ENCODE measurements around the gene CDHR4. TPM values are rescaled to one million over a fixed set of nuclear protein-coding genes. Genes with fewer than 3 reads are reported as not detected.
"Not testable (repeated sequence)": the region's sequence is repeated elsewhere in the genome, so short reads cannot be mapped to it uniquely, and the experiment has no call there.

Gene CDHR4, protein sequence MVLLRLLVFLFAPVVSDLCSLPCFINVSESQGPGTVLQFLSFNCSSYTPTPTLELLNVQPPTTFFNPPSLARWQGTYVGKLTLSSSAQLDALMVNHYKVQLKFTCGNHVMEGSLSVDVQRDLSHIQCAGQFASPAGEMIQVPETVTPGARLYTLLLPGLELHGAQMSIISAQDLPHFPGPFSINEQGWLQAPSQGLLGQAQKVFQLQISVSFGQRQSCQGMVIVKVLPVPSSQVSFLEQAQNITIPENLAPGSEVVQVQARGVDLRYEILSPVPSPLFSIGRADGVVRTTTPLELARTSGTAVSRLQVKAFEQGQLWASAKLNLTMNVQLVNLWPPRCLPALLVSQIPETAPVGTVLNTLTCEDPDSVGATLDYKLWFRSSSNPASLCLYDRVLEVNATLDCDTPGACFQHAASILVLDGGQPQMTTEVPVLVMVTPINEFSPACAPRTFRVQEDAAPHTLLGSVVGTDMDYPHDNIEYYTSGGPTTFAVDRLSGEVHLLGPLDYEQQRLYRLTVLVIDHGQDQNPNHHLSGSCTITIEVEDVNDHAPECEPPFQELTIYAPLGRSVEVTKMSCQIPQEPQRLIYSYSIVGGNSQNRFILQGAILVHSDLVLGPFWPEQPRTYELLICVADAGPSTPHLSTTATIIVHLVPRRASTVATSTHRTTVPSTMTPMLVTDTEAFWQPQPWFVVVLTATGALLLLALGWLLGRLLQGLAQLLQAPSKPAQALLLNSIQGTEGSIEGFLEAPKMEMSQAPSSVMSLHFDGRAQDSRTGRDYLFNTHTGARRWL
- polyA plus RNA-seq: not detected

DNA sequence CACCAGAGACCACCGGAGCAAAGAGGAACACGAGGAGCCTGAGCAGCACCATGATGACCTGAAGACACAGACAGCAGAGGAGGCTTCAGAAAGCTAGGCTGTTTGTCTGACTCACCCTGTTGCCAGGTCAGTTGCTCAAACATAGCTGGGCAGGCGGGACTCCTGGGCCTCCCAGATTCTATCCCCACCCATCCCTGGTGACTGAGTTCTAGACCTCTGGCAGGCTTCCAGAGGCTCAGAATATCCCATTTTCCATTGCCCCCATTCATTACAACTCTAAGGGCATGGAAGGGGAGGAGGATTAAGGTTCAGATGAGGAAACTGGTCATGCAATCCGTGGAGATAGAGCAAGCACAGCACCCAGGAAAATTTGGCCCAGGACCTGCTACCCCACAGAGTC, at the start of gene CDHR4:
TSS of gene CDHR4 (minus strand) at position 113 of the 400 bp plus-strand sequence. CDS start at position 52, 61 bp downstream.
- WGBS, 3 donors: 55 to 58% (median 58%) methylated on average over 4 of the region's 4 CpGs
- H3K27ac ChIP-seq (ENCODE audit: low read depth, low read length): no peak within 1 kb of the TSS

- 56 to 86% (median 86%) methylated on average over 3 of the region's 3 CpGs for WGBS, 3 donors
- no peak overlapping the region for H3K27ac ChIP-seq (ENCODE audit: low read depth, low read length)
Observed at GRCh38 chr3:49845694-49846093, 46.0 kb upstream of the CDHR4 start.

DNA sequence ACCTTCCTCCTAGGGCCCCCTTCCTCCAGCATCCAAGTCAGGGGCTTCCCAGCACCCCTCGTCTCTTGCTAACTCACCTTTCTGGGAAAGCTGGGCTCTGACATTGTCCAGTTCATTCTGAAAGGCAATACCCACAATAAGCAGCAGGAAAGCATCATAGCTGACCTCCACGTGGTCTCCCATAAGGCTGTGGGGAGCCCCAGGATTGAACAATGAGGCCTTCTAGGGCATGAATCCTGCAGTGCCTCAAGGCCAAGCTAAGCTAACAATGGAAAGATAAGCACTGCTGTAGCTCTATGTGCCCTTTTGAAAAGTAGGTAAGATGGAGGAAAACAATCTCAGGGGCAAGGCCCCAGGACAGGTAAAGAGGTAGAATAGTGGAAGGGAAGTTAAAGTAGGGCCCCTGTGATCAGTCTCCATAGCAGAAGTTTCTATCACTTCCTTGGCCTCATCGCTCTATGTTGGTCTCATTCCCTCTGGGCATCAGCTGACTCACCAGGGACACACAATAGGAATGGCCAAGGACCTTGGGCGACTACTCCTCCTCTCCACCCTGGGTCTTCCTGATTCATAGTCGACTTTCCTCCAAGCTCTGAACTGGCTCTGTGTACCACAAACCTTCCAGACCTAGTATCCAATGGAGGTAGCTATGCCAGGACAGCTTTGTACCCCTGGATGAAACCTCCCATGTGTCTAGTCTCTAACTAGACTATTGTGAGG, 45.0 kb upstream of the CDHR4 start:
- H3K27ac ChIP-seq (ENCODE audit: low read depth, low read length): no peak overlapping the region
- 59 to 92% (median 79%) methylated on average over 5 of the region's 5 CpGs for WGBS, 3 donors

DNA sequence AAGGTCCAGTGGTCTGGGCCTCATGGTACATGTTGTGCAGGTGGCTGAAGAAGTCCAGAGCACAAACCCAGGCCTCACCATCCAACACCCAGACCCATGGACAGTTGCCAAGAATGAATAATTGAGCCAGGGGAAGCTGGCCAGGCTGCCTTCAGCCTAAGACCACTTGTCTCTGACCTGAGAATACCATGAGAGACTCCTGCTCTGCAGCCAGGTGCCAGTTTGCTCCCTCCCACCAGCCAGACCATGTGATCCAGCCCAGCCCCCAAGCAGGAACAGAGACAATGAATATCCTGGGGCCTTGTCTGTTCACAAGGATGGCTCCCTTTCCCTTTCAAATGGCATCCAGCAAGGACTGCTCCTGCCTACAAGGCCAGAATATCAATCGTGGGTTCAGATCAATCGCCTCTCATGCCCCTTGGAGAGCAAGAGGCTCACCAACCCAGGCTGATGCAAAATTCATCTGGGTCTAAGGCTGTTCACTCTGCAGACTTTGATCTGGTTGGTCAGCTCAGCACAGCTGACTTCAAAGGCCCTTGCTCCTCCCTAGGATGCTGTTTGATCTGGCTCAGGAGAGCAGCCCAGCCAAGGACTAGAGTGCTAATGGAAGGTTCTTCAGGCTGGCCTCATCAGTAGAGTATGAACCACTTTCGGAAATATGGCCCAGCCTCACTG, 43.3 kb upstream of the CDHR4 start:
- no peak overlapping the region for H3K27ac ChIP-seq (ENCODE audit: low read depth, low read length)
- WGBS, 3 donors: 94 to 96% (median 95%) methylated on average over 3 of the region's 3 CpGs

GRCh38 chr3:49841806-49842205, 42.1 kb upstream of the CDHR4 start:
- 93 to 95% (median 94%) methylated on average over 7 of the region's 7 CpGs for WGBS, 3 donors
- H3K27ac ChIP-seq (ENCODE audit: low read depth, low read length): no peak overlapping the region

DNA sequence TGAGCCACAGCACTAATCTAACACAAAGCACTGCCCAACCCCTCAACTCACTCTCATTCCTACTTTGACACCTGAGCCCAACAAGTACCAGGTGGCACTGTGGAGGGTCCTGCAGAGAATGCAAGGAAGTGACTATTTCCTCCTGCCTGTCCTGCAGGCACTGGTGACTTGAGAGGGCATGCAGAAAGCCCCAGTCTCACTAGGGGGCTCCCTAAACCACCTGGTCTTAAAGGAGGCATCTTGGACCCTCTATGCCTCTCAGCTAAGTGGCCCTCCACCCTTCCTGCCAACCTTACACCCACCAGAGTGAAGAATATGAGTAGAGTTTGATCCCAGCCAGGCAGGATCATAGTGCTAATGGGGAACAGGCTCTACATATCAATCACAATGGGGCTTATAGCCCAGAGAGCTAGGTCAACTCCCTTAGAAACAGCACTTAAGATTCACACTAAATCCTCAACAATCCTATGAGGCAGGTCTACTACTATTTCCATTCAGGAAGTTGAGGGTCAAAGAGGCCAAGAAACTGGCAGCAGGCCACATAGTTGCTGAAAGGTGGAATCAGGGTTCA, 41.5 kb upstream of the CDHR4 start:
- no peak overlapping the region for H3K27ac ChIP-seq (ENCODE audit: low read depth, low read length)

GRCh38 chr3:49840388-49840787, 40.7 kb upstream of the CDHR4 start:
- 50 to 73% (median 68%) methylated on average over 2 of the region's 2 CpGs for WGBS, 3 donors
- H3K27ac ChIP-seq (ENCODE audit: low read depth, low read length): no peak overlapping the region

- 36 to 39% (median 37%) methylated on average over 6 of the region's 6 CpGs for WGBS, 3 donors
- H3K27ac ChIP-seq (ENCODE audit: low read depth, low read length): no peak overlapping the region
Observed at GRCh38 chr3:49839193-49839809, 39.6 kb upstream of the CDHR4 start.

GRCh38 chr3:49831341-49831740, 31.7 kb upstream of the CDHR4 start:
- 48 to 79% (median 78%) methylated on average over 3 of the region's 3 CpGs for WGBS, 3 donors
- no peak overlapping the region for H3K27ac ChIP-seq (ENCODE audit: low read depth, low read length)

- 73 to 90% (median 84%) methylated on average over 6 of the region's 6 CpGs for WGBS, 3 donors
Observed at GRCh38 chr3:49826016-49826415, 26.3 kb upstream of the CDHR4 start.

DNA sequence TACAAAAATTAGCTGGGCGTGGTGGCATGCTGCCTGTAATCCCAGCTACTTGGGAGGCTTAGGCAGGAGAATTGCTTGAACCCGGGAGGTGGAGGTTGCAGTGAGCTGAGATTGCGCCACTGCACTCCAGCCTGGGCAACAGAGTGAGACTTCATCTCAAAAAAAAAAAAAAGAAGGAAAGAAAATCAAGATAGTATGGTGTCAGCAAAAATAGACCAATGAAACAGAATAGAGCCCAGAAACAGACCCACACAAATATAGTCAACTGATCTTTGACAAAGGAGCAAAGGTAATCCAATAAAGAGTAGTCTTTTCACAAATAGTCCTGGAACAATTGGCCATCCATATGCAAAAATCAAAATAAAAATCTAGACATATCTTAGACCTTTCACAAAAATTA, 23.5 kb upstream of the CDHR4 start:
- 78 to 96% (median 91%) methylated on average over 3 of the region's 3 CpGs for WGBS, 3 donors
- H3K27ac ChIP-seq (ENCODE audit: low read depth, low read length): not testable (repeated sequence)

More at GRCh38 chr3:49826016-49826415, 26.3 kb upstream of the CDHR4 start:
- H3K27ac ChIP-seq (ENCODE audit: low read depth, low read length): no peak overlapping the region

DNA sequence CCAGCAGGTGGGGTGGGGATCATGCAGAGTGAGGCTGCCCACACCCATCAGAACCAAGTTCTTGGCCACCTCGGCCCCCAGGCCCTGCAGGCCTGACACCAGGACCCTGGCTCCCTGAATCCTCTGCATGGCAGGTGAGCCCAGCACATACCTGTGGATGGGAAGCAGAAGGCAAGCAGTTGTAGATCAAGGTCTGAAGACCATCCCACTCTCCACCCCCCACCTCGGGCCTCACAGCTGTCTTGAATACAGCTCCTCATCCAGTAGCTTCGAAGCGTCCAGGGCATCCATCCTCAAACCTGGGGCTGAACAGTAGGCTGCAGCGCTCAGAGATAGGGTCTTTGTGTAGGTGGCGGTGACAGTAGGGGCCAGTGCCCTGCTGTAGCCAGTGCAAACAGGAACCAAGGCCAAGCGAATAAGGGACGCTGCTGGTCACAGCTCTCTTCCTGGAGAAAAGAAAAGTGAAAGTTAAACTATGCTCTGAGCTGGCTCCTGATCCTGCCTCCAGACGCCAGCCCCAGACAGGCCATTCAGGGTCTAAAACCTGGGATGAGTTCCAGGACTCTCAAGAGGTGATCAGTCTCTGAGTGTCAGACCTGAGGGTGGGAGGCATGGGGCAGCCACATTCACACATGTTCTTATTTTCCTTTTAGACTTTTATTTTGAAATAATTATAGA, 14.0 kb upstream of the CDHR4 start, which contains the start of gene UBA7:
TSS of gene UBA7 (minus strand) at position 457 of the 678 bp plus-strand sequence. CDS start at position 291, 166 bp downstream.
- 5 to 17% (median 6%) methylated on average over 9 of the region's 9 CpGs for WGBS, 3 donors
- no peak within 1 kb of the TSS for H3K27ac ChIP-seq (ENCODE audit: low read depth, low read length)

- H3K27ac ChIP-seq (ENCODE audit: low read depth, low read length): no peak overlapping the region
- WGBS, 3 donors: 25 to 54% (median 26%) methylated on average over 9 of the region's 9 CpGs
Observed at GRCh38 chr3:49812916-49813496, 13.3 kb upstream of the CDHR4 start.

DNA sequence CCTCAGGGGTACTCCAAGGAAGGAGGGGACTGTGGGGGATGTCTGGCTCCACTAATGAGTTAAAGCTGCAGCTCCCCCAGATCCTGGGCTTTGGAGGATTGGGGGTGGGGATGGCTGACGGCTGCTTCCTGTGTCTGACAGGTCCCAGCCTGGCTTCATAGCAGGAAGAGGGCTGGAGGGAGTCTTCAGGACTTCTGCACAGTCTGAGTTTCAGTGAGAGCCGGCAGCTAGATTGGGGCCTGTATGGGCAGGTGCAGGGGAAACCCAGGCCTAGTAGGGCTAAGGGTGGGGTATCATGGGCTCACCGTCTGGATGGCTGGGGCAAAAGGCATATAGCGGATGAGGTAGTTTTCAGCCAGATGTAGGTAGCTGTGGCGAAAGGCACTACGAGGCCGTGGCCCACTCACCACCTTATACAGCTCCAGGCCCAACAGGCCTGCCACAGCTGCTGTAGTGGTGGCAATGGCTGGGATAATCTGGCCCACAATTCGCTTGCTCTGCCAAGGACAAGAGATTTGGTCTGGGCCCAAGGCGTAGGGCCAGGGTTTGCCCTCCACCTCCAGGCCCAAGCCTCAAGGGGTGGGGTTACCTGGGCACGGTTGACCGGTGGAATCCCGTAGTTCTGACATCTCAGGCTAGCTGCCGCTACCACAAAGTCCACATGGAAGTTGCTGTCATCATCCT, 7.9 kb upstream of the CDHR4 start:
- 60 to 77% (median 64%) methylated on average over 13 of the region's 13 CpGs for WGBS, 3 donors
- no peak overlapping the region for H3K27ac ChIP-seq (ENCODE audit: low read depth, low read length)

DNA sequence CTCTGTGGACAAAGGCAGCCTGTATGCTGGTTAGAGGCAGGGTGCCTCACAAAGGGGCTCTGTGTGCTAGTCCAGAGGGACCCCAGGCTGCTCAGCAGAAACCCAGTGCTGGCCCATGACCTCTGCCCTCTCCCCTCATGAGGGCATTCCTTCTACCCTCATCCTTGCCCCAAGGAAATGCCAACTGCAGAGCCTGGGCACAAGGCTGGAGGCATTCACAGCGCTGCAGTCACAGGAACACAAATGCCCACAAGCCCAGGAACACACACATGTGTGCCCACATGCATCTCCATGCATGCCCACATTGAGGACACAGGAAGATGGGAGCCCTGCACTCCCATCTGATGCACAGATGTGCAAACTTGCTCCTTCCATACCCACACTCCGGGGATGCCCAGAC, 7.2 kb upstream of the CDHR4 start:
- H3K27ac ChIP-seq (ENCODE audit: low read depth, low read length): no peak overlapping the region
- 53 to 89% (median 58%) methylated on average over 2 of the region's 2 CpGs for WGBS, 3 donors

Measured in adipose tissue (tissue), 3 donors.